Gastroesophageal sphincter (tissue), 4 donors: Measurements from ENCODE around the gene TLR6. TPM values are rescaled to one million over a fixed set of nuclear protein-coding genes. Genes with fewer than 3 reads are reported as not detected.

Experiments
- small RNA-seq, 4 donors: library from RNA; depleted of rRNA; stranded (forward); fragments of <200 nt; gene quantifications; one replicate each; pipeline ENCODE3, GENCODE V24; 2016
- total RNA-seq, 4 donors: library from RNA; depleted of rRNA; stranded (reverse); fragments of >200 nt; gene quantifications; one replicate each; pipeline ENCODE4 v1.1.0, GENCODE V29; 2016

The TLR6 gene
- total RNA-seq, 4 donors from 2014 or later = 1.4 to 2.4 (median 2.0) TPM

Small RNA genes within 50 kb of the gene (small RNA-seq; reads per million reads assigned to genes)
- 40.1 to 95.8 (median 55.4) reads per million in 4 donors for gene MIR574

Other genes starting within 250 kb of the TLR6 start
- gene KLF3, start 192.6 kb downstream of the TLR6 start, total RNA-seq = 10 to 100 TPM; 40.0 to 55.5 (median 43.5) TPM
- under 1 TPM in 1 of 4 donors, not detected in 3; 0.27 TPM for gene TLR10, start 73.8 kb downstream of the TLR6 start, total RNA-seq
- gene TLR1, start 52.0 kb downstream of the TLR6 start, total RNA-seq = 10 to 100 TPM in 3 of 4 donors, 1 to 10 TPM in 1; 4.7 to 16.2 (median 11.9) TPM
- gene FAM114A1, start 11.0 kb upstream of the TLR6 start, total RNA-seq = 100 to 1,000 TPM in 2 of 4 donors, 10 to 100 TPM in 2; 90.0 to 155 (median 98.4) TPM
- gene TMEM156, start 175.6 kb upstream of the TLR6 start, total RNA-seq = not detected
- 100 to 1,000 TPM in 2 of 4 donors, 10 to 100 TPM in 2; 57.5 to 143 (median 106) TPM for gene KLHL5, start 205.4 kb upstream of the TLR6 start, total RNA-seq